ENCODE data around the gene GMNC.
"Not testable (repeated sequence)": the region's sequence is repeated elsewhere in the genome, so short reads cannot be mapped to it uniquely, and the experiment has no call there.

The GMNC gene

GRCh38 chr3:190862209-190863118 lies at the start of gene GMNC:
TSS of gene GMNC (minus strand) at chr3:190862694. CDS start at chr3:190862615, 79 bp downstream.
- DNase-seq: peak; percentile 43

DNA sequence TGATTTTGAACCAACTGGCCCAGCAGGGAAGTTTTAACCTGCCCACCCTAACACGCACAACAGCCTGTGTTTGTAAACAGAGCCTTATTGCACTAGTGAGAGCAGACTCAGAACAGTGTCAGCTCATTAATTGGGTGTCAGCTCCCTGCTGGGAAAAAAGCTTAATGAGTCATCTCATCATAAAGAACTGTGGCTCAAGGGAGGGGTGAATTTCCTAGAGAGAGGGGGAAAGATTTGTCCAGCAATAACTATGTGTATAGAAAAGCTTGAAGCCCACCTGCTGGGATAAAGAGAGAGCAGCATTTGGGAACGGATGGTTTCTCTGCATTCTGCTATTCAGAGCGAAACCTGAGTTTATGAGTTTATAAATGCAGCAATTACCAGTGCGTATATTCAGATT lies 48.9 kb upstream of the GMNC start:
- DNase-seq: no peak

DNA sequence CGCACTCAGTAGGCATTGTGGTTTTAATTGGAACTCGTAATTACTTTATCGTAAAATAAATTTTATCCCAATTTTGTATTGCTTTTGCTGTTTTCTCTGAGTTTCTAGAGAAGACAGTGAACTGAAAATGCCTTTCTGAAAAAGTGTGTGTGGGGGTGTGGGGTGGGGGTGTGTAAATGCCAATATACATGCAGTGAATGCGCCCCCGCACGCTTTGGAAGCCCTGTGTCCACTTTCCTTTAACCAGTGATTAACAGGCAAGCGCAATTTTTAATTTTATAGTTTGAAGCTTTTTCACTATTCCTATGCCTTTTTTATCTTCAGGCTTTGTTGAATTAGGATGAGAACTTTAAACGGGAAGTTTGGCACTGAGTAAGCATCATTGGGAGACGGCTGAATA lies 47.4 kb upstream of the GMNC start:
- DNase-seq: no peak

DNA sequence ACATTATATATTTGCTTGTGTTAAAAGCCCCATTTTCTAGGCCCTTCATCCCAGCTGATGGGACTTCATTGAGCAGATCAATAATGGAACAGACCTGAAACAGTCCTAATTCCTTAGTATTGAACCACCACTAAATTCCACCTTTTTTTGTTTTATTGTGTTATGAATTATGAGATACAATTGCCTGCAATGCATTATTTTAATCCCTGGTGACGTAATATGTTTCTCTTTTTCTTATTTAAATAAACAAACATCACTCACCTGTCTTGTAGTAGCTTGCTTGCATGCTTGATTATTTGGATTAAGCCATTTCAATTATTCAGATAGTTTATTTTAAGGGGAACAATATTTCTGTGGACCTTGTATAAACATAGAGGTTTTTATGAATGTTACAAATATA lies 40.7 kb upstream of the GMNC start:
- DNase-seq: no peak

- no peak for DNase-seq
Observed at GRCh38 chr3:190902292-190902691, 39.8 kb upstream of the GMNC start.

DNA sequence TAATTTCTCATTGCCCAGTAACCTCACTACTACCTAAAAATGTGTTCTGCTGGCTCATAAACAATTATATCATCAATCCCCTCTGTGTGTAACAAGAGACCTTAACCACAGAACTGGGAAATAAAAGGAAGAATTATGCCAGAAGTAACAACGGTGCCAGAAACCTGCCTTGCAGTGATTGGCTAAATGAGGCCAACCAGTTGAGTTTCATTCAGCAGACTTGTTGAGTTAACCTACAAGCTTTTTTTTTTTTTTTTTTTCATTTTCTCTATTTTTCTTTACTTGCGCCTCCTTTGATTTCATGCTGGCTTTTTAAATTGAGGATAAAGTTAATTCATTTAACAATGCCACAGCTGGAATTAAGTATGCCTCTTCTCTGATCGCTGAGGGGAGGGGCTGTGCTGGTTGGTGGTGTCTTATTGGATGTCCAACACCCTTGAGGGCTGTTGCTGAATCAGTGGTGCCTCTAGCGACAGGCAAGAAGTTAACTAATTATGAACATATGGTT lies 30.0 kb upstream of the GMNC start:
- no peak for DNase-seq

DNA sequence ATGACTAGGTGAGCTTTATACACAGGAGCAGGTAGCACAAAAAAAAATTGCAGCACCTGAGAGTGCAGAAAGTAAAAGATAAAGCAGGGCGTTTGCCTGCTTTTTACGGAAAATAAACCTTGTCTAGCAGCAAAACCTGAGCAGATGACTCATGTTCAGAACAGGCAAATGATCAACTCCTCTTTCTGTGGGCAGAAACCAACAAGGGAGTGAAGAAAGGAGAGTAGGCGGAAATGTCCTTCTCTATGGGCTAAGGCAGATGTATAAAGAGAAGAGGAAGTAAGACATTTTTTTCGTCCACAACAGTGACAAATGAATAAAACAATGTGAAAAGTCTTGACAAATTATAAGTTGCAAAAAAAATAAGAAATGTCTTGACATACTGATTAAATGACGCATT lies 24.5 kb upstream of the GMNC start:
- no peak for DNase-seq

- no peak for DNase-seq
Observed at GRCh38 chr3:190883973-190884832, 21.7 kb upstream of the GMNC start.

DNA sequence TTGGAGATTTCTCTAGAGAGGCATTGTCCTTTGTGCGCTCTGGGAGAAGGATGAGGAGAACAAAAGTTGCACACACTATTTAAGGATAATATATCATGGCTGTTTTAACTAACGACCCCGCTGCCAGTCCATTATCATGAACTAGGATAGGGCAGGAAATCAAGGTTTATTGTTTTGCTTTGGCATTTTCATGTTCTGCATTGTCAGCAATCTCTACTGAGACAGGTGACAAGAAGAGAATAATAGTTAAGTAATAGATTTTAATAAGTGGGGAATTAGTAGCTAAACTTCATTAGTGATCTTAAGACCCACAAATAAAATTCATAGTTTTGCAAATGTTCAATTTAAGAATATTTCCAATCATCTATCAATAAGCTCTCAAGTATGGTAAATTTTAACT lies 20.6 kb upstream of the GMNC start:
- no peak for DNase-seq

DNA sequence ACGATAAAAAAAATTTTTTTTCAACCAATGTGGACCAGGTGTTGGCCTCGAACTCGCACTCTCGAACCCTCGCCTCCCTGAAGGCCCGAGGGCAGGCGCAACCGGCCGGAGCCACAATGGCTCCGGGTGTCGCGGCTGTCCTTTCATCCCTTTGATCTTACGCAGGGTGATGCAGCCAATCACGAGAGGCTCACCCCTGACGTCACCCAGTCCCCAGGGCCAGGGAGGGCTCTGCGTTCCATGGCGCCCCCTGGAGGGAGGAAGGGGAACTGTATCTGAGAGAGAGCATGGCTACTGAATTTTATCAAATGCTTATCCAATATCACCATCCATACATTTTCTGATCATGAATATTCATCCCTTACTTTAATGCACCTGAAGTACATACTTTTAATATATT lies 15.4 kb upstream of the GMNC start:
- DNase-seq: no peak

GRCh38 chr3:190876433-190876832 lies 13.9 kb upstream of the GMNC start:
- DNase-seq: not testable (repeated sequence)

GRCh38 chr3:190875061-190875460 lies 12.6 kb upstream of the GMNC start:
- DNase-seq: not testable (repeated sequence)

- no peak for DNase-seq
Observed at GRCh38 chr3:190870127-190870526, 7.6 kb upstream of the GMNC start.

GRCh38 chr3:190867071-190867470 lies 4.6 kb upstream of the GMNC start:
- DNase-seq: no peak

- no peak for DNase-seq
Observed at GRCh38 chr3:190865828-190866227, 3.3 kb upstream of the GMNC start.

DNA sequence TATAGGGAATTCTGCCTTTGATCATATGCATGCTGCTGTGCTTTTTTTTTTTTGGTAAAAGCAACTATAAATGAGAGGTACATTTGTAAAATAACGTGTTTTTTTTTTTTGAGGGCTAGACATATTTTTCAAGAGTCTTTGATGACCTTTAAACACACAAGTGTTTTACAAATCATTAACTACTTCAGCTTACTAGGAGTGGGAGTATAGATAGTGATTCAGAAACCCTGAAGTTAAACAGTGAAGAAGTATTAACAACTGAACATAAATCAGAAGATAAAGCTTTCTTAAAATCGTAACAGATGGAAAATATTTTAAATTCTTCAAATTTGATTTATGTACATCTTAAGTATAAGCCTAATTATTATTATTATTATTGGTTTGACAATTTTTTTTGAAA lies 2.9 kb upstream of the GMNC start:
- DNase-seq: no peak

DNA sequence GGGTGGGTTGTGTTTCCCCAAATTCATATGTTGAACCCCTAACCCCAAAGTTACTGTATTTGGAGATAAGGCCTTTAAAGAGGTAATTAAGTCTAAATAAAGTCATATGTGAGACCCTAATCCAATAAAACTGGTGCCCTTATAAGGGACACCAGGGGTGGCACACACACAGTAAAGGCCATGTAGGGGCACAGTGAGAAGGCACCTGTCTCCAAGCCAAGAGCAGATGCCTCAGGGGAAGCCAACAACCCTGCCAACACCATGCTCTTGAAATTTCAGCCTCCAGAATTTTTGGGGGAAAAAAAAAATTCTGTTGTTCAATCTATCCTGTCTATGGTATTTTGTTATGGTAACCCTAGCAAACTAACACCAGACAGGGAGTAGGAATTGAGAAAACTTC lies 1.5 kb upstream of the GMNC start:
- DNase-seq: no peak

- DNase-seq: no peak
Observed at GRCh38 chr3:190863119-190863465, 598 bp upstream of the GMNC start.

DNA sequence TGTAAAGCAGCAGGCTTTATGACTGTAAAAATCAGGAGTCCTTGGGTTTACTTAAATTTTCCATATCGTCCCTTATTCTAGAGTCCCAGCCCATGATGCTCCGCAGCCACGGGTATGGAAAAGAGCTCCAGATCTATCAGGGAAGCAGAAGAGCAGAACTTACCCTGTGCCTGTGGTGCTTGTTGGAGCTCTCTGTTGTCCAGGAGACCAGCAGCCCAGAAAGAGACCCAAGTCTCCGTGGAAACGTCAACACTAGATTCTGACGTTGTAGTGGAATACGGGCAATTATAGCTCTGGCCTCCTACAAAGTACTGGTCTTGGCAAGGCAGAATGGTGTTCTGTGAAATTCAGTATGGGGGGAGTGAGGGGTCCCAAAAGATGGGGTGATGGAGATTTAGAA lies 2.0 kb downstream of the GMNC start:
- DNase-seq: no peak

DNA sequence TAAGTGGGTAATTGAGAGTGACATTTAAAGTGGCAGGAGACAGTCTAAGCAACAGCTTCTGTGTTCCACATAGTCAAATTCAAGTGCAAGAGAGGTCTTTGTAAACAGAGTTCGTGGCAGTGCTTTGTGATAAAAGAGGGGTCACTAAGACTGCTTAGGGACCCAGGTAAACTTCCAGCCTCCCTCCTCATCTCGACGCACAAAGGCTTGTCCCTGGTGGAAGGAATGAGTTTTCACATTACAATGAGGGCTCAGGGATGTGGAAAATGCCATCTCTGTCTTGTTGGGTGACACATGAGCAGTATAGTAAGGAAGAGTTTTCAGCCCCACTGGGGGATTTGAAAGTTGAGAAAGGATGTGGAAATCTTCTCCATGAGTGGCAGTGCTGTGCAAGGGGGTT lies 7.3 kb downstream of the GMNC start:
- no peak for DNase-seq

- DNase-seq: no peak
Observed at GRCh38 chr3:190854062-190854461, 8.4 kb downstream of the GMNC start.

DNA sequence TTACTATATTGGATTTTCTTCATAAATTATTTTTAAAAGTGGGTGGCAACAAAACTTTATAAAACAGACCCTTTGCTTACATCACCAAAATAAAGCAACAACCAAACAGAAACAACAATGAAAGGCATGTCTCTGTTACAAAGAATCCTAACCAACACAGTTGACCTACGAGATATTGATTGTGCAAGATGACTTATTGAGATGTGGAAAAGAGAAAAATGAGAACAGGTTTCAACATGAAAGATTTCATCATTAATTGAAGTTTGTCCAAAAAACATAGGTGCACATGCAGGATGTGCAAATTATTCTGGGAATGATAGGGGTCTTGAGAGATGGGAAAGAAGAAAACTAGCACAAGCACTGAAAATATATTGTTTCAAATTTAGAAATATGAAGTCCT lies 9.0 kb downstream of the GMNC start:
- DNase-seq: no peak

GRCh38 chr3:190849607-190850006 lies 12.9 kb downstream of the GMNC start:
- no peak for DNase-seq

DNA sequence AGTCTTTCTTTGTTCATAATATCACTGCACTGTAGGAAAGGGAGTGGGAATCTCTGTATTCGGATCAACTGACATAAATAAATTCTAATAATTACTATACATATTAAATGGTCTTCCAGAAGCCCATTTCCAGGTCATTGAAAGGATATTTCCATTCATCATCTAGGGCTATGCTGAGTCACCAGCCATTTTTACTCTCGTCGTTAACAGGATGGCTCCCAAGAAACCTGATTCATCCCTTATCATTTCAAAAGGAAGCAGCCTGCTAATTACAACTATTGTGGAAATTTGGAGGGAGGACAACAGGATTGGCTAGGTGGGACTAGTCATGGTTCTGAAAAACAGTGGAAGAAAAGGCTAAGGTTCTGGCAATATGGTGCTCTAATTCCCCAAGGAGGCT lies 13.6 kb downstream of the GMNC start:
- DNase-seq: no peak

All from CD4-positive, alpha-beta T cell treated with Interleukin-15 for 1 hour (primary cell).